T-cell (primary cell): Measurements from ENCODE around the gene PID1. TPM values are rescaled to one million over a fixed set of nuclear protein-coding genes. Genes with fewer than 3 reads are reported as not detected.

Experiments
- ATAC-seq, 4 experiments: fragments of 200-7000 bp in 3 of 4; fragments of 150-1000 bp in 1 of 4; cut with Tn5 transposase; replicated peaks in 1 of 4; 1 replicate in 3 of 4; 2 replicates in 1 of 4; pipeline ENCODE4 v1.10.0; 2021; ENCODE audit warnings: moderate library complexity in 3 of 4, mild to moderate bottlenecking in 2 of 4, moderate number of reproducible peaks in 1 of 4
- CTCF ChIA-PET, 2 donors: fragments of 300-600 bp; sonication (Branson Sonifier 250); formaldehyde crosslinking; loops; one replicate each; lab custom pipeline; 2022; ENCODE audit warnings: antibody characterized with exemption in 2 of 2; lab: Charles Lee
- POLR2A ChIA-PET, 2 donors: fragments of 300-600 bp; sonication (Branson Sonifier 250); formaldehyde crosslinking; loops; one replicate each; lab custom pipeline; 2022; ENCODE audit warnings: antibody characterized with exemption in 2 of 2; lab: Charles Lee
- DNase-seq, 35 experiments: peaks; one replicate each; pipeline versions ENCODE4 v3.0.0 to v3.0.0-alpha.2; 2013 to 2023
- H3K27ac ChIP-seq: one replicate; pipeline ENCODE4 v1.5.1; 2013; ENCODE audit warnings: low read length
- H3K27me3 ChIP-seq, 2 experiments: replicated peaks in 1 of 2; 1 replicate in 1 of 2; 2 replicates in 1 of 2; pipeline versions ENCODE4 v1.6.1 to v1.7.0; 2013; ENCODE audit warnings: low read length in 1 of 2, mixed read lengths in 1 of 2; ENCODE audit not compliant: control insufficient read depth in 2 of 2, insufficient read depth in 2 of 2; ENCODE audit errors: extremely low read depth in 1 of 2
- H3K36me3 ChIP-seq, 2 donors: 1 replicate in 1 of 2; 2 replicates in 1 of 2; pipeline versions ENCODE4 v1.6.1 to v1.7.0; 2013; ENCODE audit warnings: low read length in 1 of 2; ENCODE audit not compliant: control insufficient read depth in 2 of 2, insufficient read depth in 1 of 2; ENCODE audit errors: extremely low read depth in 1 of 2
- H3K4me1 ChIP-seq, 2 experiments: 1 replicate in 1 of 2; 2 replicates in 1 of 2; pipeline versions ENCODE4 v1.6.1 to v1.7.0; 2013; ENCODE audit warnings: low read length in 2 of 2, mixed read lengths in 1 of 2; ENCODE audit not compliant: insufficient read depth in 2 of 2, control insufficient read depth in 1 of 2; ENCODE audit errors: extremely low read depth in 1 of 2
- H3K4me3 ChIP-seq, 2 donors: 1 replicate in 1 of 2; 2 replicates in 1 of 2; pipeline versions ENCODE4 v1.5.1 to v1.7.0; 2013; ENCODE audit warnings: mild to moderate bottlenecking in 2 of 2, low read length in 1 of 2, moderate library complexity in 1 of 2; ENCODE audit not compliant: control insufficient read depth in 1 of 2; ENCODE audit errors: extremely low read depth in 1 of 2
- H3K9me3 ChIP-seq: 2 replicates; pipeline ENCODE4 v1.7.0; 2013
- H3K27ac Mint-ChIP-seq, 2 donors: one replicate each; pipeline ENCODE4 v1.8.0; 2020 to 2021; ENCODE audit warnings: mild to moderate bottlenecking in 2 of 2, mixed read lengths in 2 of 2
- H3K27me3 Mint-ChIP-seq, 2 donors: one replicate each; pipeline ENCODE4 v1.8.0; 2021 to 2022; ENCODE audit warnings: mixed read lengths in 2 of 2
- H3K36me3 Mint-ChIP-seq: one replicate; pipeline ENCODE4 v1.8.0; 2021; ENCODE audit warnings: mixed read lengths
- H3K4me1 Mint-ChIP-seq, 3 donors: one replicate each; pipeline ENCODE4 v1.8.0; 2020 to 2022; ENCODE audit warnings: mixed read lengths in 3 of 3, mild to moderate bottlenecking in 1 of 3
- H3K4me3 Mint-ChIP-seq, 3 donors: one replicate each; pipeline ENCODE4 v1.8.0; 2020 to 2022; ENCODE audit warnings: mild to moderate bottlenecking in 3 of 3, mixed read lengths in 3 of 3, moderate library complexity in 3 of 3
- H3K9me3 Mint-ChIP-seq, 3 donors: one replicate each; pipeline ENCODE4 v1.8.0; 2020 to 2022; ENCODE audit warnings: mixed read lengths in 3 of 3
- WGBS: methylation state at CpG from one replicate; pipeline ENCODE4 v1.1.5; 2013; ENCODE audit warnings: missing lambda C conversion rate; ENCODE audit not compliant: insufficient coverage; 5-methylcytosine and 5-hydroxymethylcytosine counted together
- total RNA-seq, 35 experiments: library from RNA in 6 of 35; stranded (reverse) in 6 of 35; fragments of 120-200 nt in 1 of 35; gene quantifications; one replicate each; pipeline versions ENCODE4 v1.2.1 to v1.2.4 and lab custom pipeline; 2013 to 2026

PID1 gene
- total RNA-seq, 5 donors from 2014 or later (not counting 1 experiment from before 2014, with no cell fraction given), result 0.20 to 0.36 (median 0.25) TPM; not detected in 2

DNA sequence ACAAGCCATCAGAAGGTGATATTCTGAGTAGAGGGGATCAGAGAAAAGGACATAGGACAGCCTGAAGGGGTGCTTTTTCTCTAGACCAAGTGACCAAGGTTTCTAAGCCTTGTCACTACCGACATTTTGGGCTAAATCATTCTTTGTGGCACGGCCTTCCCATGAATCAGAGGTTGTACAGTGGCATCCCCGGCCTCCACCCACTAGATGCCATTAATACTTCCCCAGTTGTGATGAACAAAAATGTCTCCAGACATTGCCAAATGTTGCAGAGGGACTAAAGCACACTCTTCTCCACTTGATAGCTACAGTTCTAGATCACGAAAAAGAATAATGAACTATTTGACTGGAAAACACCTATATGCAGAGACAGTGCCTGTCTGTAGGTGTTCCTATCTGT is 143.6 kb downstream of the PID1 start:
- peaks cover 2 to 7% (median 6%) of the 10 kb centered on the region in 3 donors for H3K9me3 Mint-ChIP-seq
- no peak overlapping the region for H3K4me3 Mint-ChIP-seq
- no peak for DNase-seq
- H3K4me1 Mint-ChIP-seq, result no peaks in the 10 kb centered on the region
- Histone ChIP-seq H3K4me3 (no peak overlapping the region), H3K27me3 (no peaks in the 10 kb centered on the region), H3K9me3 (no peaks in the 10 kb centered on the region), H3K4me1 (no peaks in the 10 kb centered on the region), H3K36me3 (no peaks in the 10 kb centered on the region), H3K27ac (no peak overlapping the region)
- ChIA-PET CTCF (interaction anchor here in 1 of 2 donors (0.6 kb wide), 1 partner anchor 70 kb away, joined by 3 read pairs; no protein-coding TSS in a partner anchor), POLR2A (no interaction called here)
- WGBS, result 43% methylated on average over 4 of the region's 4 CpGs
- no peaks in the 10 kb centered on the region for H3K36me3 Mint-ChIP-seq
- no peak for ATAC-seq
- H3K27me3 Mint-ChIP-seq, result no peaks in the 10 kb centered on the region
- no peak overlapping the region for H3K27ac Mint-ChIP-seq

DNA sequence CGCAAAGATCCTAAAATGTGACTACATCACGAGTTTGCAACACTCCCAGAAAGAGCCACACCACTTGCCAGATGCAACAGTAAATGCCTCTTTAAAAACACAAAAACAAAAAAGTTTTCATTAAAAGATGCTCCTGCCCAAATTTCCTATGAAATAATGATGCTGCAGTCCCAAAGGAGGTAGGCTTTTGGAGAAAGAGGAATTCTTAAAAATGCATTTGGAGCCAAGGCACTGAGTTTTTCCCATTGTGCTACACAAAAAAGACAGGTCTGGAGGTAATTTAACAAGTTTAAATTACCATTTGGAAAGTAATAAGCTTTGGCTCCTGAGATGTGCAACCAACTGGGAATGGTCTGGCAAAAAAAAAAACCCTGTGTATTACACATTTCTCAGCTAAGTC is 145.0 kb downstream of the PID1 start:
- H3K4me1 ChIP-seq, result no peaks in the 10 kb centered on the region
- Mint-ChIP-seq H3K4me3 (no peak overlapping the region), H3K4me1 (no peaks in the 10 kb centered on the region), H3K27me3 (no peaks in the 10 kb centered on the region), H3K9me3 (peaks cover 0 to 12% (median 6%) of the 10 kb centered on the region in 3 donors), H3K27ac (no peak overlapping the region), H3K36me3 (no peaks in the 10 kb centered on the region)
- ATAC-seq (no peak), DNase-seq (no peak)
- H3K27ac ChIP-seq, result no peak overlapping the region
- H3K36me3 ChIP-seq, result no peaks in the 10 kb centered on the region
- POLR2A ChIA-PET, result no interaction called here
- H3K27me3 ChIP-seq, result no peaks in the 10 kb centered on the region
- no CpG with 5 or more reads among the region's 2 CpGs for WGBS
- no peaks in the 10 kb centered on the region for H3K9me3 ChIP-seq
- CTCF ChIA-PET, result no interaction called here
- H3K4me3 ChIP-seq, result no peak overlapping the region

DNA sequence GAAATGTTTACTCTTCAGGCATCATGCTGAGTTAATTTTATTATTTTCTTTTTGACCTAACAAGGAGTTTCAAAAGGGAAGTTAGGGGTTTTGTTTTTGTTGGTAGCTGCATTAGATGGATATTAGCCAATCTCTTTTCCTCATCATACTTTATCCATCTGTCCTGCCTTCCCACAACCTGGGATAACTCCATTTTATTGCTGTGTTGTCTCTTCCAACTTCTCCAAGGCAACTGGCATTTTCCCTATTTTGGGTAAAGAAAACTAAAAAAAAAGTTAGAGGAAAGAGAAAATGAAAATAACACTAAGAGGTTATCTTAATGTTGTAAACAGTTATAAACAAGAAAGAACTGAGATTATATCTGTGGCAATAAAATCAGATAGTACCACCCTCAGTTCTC is 147.0 kb downstream of the PID1 start:
- Histone ChIP-seq H3K4me3 (no peak overlapping the region), H3K36me3 (no peaks in the 10 kb centered on the region), H3K9me3 (no peaks in the 10 kb centered on the region), H3K4me1 (no peaks in the 10 kb centered on the region), H3K27me3 (no peaks in the 10 kb centered on the region), H3K27ac (no peak overlapping the region)
- ChIA-PET CTCF (no interaction called here), POLR2A (no interaction called here)
- Mint-ChIP-seq H3K27me3 (no peaks in the 10 kb centered on the region), H3K36me3 (no peaks in the 10 kb centered on the region), H3K27ac (no peak overlapping the region), H3K4me3 (no peak overlapping the region), H3K4me1 (no peaks in the 10 kb centered on the region), H3K9me3 (peaks cover 0 to 12% (median 6%) of the 10 kb centered on the region in 3 donors)
- no peak for DNase-seq
- no peak for ATAC-seq

DNA sequence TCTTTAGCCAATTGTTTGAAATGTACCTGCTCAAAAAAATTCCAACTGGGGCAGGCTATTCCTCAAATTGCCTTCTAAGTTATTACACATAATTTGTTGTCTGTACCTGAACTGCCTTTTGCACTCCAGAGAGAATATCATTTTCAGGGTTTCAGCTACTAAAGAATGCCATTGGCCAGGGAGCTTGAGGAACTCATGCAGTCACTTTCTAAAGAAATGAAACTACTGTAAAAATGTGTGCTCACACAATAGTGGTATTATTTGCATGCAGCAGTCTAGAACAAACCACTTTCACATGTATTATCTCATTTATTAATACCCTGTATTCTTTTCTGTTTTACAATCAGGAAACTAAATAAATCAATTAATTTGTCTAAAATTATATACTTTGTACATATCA is 152.2 kb downstream of the PID1 start:
- ChIA-PET POLR2A (no interaction called here), CTCF (no interaction called here)
- Mint-ChIP-seq H3K27me3 (no peaks in the 10 kb centered on the region), H3K27ac (no peak overlapping the region), H3K4me1 (no peaks in the 10 kb centered on the region), H3K9me3 (peaks cover 0 to 9% (median 7%) of the 10 kb centered on the region in 3 donors), H3K36me3 (no peaks in the 10 kb centered on the region), H3K4me3 (no peak overlapping the region)
- Histone ChIP-seq H3K36me3 (no peaks in the 10 kb centered on the region), H3K4me3 (no peak overlapping the region), H3K27me3 (no peaks in the 10 kb centered on the region), H3K4me1 (no peaks in the 10 kb centered on the region), H3K27ac (no peak overlapping the region), H3K9me3 (no peaks in the 10 kb centered on the region)
- DNase-seq (no peak), ATAC-seq (no peak)

- Mint-ChIP-seq H3K27me3 (no peaks in the 10 kb centered on the region), H3K27ac (no peak overlapping the region), H3K4me3 (no peak overlapping the region), H3K9me3 (peaks cover 0 to 9% (median 7%) of the 10 kb centered on the region in 3 donors), H3K4me1 (no peaks in the 10 kb centered on the region), H3K36me3 (no peaks in the 10 kb centered on the region)
- Histone ChIP-seq H3K27ac (no peak overlapping the region), H3K4me1 (no peaks in the 10 kb centered on the region), H3K9me3 (no peaks in the 10 kb centered on the region), H3K27me3 (no peaks in the 10 kb centered on the region), H3K36me3 (no peaks in the 10 kb centered on the region), H3K4me3 (no peak overlapping the region)
- ATAC-seq (no peak), DNase-seq (no peak)
- ChIA-PET POLR2A (no interaction called here), CTCF (no interaction called here)
- WGBS, result no CpG with 5 or more reads among the region's 4 CpGs
Observed at GRCh38 chr2:229118336-229118735, 152.8 kb downstream of the PID1 start.

GRCh38 chr2:229111744-229112143 is 159.3 kb downstream of the PID1 start:
- no peak for ATAC-seq
- peaks cover 5 to 13% (median 9%) of the 10 kb centered on the region in 3 donors for H3K9me3 Mint-ChIP-seq
- WGBS, result 17% methylated on average over 1 of the region's 5 CpGs

GRCh38 chr2:229109195-229109594 is 161.9 kb downstream of the PID1 start:
- H3K9me3 Mint-ChIP-seq, result peaks cover 5 to 9% (median 9%) of the 10 kb centered on the region in 3 donors
- 88% methylated on average over 1 of the region's 7 CpGs for WGBS
- POLR2A ChIA-PET, result no interaction called here

More at GRCh38 chr2:229111744-229112143, 159.3 kb downstream of the PID1 start:
- Histone ChIP-seq H3K9me3 (no peaks in the 10 kb centered on the region), H3K4me3 (no peak overlapping the region), H3K27ac (no peak overlapping the region), H3K36me3 (no peaks in the 10 kb centered on the region), H3K4me1 (no peaks in the 10 kb centered on the region), H3K27me3 (no peaks in the 10 kb centered on the region)
- H3K36me3 Mint-ChIP-seq, result no peaks in the 10 kb centered on the region
- no peaks in the 10 kb centered on the region for H3K27me3 Mint-ChIP-seq
- DNase-seq, result no peak
- no peak overlapping the region for H3K27ac Mint-ChIP-seq
- POLR2A ChIA-PET, result no interaction called here
- no peaks in the 10 kb centered on the region for H3K4me1 Mint-ChIP-seq
- no peak overlapping the region for H3K4me3 Mint-ChIP-seq
- CTCF ChIA-PET, result no interaction called here

More at GRCh38 chr2:229109195-229109594, 161.9 kb downstream of the PID1 start:
- Histone ChIP-seq H3K27ac (no peak overlapping the region), H3K9me3 (no peaks in the 10 kb centered on the region), H3K4me1 (no peaks in the 10 kb centered on the region), H3K4me3 (no peak overlapping the region), H3K27me3 (no peaks in the 10 kb centered on the region), H3K36me3 (no peaks in the 10 kb centered on the region)
- no peaks in the 10 kb centered on the region for H3K4me1 Mint-ChIP-seq
- no peak for ATAC-seq
- H3K27me3 Mint-ChIP-seq, result no peaks in the 10 kb centered on the region
- no peak overlapping the region for H3K4me3 Mint-ChIP-seq
- CTCF ChIA-PET, result no interaction called here
- no peaks in the 10 kb centered on the region for H3K36me3 Mint-ChIP-seq
- no peak overlapping the region for H3K27ac Mint-ChIP-seq
- DNase-seq, result no peak
